ENCODE measurements around the gene LSM5.
"Not testable (repeated sequence)": the region's sequence is repeated elsewhere in the genome, so short reads cannot be mapped to it uniquely, and the experiment has no call there.

The LSM5 gene

DNA sequence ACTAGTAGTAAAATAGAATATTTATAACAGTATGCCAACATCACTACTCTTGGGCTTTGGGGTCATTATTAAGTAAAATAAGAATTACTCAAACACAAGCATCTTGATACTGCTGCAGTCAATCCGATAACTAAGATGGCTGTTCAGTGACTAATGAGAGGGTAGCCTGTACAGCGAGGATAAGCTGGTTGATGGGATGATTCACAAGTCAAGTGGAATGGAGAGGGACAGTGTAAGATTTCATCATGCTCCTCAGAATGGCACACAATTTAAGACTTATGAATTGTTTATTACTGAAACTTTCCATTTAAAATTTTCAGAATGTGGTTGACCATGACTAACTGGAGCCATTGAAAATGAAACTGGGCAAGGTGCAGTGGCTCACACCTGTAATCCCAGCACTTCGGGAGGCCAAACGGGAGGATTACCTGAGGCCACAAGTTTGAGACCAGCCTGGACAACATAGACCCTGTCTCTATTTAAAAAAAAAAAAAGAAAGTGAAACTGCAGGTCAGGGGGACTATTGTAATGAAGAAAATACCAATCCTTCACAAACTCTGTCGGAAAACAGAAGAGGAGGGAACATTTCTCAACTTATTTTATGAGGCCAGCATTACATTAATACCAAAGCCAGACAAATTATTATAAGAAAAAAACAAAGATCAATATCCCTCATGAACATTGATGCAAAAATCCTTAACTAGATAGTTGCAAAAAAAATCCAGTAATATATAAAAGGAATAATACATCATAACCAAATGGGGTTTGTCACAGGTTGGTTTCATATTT is 16.3 kb upstream of the LSM5 start:
- DNase-seq (ENCODE audit: low read depth, low spot score): no peak

DNA sequence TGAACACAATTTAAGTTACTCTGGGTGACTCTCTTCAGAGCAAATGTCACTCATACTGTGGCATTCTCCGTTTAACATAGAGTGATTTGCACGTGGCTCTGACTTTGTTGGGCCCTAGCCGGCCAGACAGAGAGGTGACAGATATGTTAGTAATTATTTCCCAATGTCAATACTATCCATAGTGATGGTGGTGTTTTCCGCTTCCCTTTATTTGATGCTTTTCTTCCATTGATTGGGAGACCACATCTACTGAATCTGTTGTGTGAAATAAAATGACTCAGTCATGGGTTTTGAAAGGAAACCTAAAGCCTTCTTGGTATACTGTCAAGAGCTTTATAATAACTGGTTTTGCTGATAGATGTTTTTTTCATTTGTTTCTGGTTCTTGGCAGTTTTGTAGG is 12.5 kb upstream of the LSM5 start:
- no peak for DNase-seq (ENCODE audit: low read depth, low spot score)

DNA sequence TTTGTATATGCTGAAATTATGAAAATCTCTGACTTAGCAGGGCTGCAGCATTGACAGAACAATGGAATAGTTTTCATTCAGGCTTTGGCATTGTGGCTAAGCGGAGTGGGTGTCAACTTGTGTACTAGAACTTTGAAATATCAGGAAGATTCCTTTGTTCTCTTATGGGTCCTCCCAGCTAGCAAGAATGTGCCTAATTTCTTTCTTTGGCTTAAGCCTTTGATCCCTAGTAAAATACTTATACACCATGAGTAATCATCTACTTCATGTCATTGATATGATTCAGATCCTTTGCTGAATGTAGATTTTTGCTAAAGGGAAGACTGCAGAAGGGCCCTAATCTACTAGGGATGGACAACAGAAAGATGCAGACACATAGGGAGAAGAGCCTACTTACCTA is 11.3 kb upstream of the LSM5 start:
- no peak for DNase-seq (ENCODE audit: low read depth, low spot score)

DNA sequence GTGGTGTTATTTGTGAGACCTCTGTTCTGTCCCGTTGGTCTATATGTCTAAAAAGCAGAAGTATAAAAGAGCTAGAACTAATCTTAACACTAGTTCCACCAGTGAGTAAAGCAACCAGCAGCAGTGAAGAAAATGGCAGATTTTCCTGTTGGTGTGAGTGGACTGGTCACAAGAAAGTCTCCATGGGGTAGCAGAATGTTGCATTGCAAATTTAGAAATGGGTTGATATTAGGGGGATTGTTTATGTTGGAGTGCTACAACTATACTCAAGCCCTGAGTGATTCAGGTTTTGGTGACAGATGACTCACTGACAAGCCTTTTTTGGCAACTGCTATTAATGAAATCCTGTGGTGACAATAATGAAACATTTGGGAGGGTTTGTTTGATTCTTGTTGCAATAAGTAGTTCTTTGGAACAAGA is 10.8 kb upstream of the LSM5 start:
- DNase-seq (ENCODE audit: low read depth, low spot score): no peak

DNA sequence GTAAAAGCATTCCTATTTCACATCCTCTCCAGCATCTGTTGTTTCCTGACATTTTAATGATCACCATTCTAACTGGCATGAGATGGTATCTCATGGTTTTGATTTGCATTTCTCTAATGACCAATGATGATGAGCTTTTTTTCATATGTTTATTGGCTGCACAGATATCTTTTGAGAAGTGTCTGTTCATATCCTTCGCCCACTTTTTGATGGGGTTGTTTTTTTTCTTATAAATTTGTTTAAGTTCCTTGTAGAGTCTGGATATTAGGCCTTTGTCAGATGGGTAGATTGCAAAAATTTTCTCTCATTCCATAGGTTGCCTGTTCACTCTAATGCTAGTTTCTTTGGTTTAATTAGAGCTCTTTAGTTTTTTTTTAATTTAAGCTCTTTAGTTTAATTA is 10.0 kb upstream of the LSM5 start:
- not testable (repeated sequence) for DNase-seq (ENCODE audit: low read depth, low spot score)

DNA sequence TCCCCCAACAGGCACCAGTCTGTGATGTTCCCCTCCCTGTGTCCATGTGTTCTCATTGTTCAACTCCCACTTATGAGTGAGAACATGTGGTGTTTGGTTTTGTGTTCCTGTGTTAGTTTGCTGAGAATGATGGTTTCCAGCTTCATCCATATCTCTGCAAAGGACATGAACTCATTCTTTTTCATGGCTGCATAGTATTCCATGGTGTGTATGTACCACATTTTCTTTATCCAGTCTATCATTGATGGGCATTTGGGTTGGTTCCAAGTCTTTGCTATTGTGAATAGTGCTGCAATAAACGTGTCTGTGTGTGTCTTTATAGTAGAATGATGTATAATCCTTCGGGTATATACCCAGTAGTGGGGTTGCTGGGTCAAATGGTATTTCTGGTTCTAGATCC is 9.6 kb upstream of the LSM5 start:
- not testable (repeated sequence) for DNase-seq (ENCODE audit: low read depth, low spot score)

DNA sequence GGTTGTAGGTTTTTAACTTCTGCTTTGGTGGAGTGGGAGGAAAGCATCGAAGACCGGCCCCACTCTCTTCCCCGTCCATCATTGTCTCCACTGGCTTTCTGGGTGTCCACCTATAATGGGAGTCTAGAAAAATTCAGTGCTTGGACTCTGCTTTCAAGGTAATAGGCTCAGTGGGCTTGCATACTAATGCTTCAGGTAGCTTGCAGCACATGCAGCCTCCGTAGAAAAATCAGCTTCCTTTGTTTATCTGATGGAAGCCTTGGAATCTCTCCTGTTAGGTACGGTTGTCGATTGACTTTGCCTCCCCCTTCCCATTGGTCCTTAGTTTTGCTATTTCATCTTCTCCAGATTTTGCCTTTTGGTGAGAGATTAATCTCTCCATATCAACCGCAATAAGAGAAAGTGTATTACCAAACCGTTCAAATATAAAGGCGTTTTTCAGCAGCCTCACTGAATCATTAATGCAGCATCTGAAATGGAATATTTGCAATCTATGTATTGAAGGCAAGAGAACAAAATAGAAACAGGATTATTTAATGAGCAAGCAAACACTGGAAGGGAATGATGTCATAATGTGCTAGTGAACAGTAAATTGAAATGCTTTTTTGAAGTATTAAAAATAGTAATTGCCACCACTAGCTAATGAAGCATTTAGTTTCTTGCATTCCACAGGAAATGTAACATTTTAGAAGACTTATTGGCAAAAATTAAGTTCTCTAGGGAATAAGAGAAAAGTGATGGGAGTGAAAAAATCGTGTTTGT is 6.1 kb upstream of the LSM5 start:
- DNase-seq (ENCODE audit: low read depth, low spot score): no peak

DNA sequence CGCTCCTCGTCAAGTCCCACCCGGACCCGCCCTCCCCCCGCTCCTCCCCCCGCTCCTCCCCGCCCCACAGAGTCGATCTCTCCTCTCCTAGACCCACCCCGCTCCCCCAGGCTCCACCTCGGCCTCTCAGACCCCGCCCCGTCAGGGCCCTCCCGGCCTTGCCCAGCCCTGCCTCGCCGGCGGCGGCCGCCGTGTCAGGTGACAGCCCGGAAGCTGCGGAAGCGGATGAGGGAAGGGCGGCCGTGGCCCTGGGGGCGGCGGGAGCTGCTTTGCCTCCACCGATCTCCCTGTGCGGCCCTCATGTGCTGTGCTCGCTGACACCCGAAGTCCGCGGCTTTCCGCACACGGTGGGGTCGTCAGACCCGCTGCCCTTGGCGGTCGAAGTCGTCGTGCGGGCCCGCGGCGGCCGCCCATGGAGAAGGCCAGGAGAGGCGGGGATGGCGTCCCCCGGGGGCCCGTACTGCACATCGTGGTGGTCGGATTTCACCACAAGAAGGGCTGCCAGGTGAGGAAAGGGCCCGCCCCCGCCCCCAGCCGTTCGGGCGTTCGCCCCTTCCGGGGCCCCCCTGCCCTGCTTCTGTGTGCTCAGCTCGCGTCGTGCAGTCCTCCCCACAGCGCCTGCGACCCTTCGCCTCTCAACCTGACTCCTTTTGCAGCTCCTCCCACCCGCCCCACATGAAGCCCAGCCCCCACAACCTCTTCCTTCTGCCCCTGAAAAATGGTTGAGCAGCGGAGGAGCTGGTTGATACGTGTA is 5.3 kb upstream of the LSM5 start, which contains the start of gene AVL9:
AVL9 (plus strand) TSS at position 192 of the 754 bp plus-strand sequence; CDS start at position 413, 221 bp downstream.
- DNase-seq (ENCODE audit: low read depth, low spot score): peak; percentile 60

DNA sequence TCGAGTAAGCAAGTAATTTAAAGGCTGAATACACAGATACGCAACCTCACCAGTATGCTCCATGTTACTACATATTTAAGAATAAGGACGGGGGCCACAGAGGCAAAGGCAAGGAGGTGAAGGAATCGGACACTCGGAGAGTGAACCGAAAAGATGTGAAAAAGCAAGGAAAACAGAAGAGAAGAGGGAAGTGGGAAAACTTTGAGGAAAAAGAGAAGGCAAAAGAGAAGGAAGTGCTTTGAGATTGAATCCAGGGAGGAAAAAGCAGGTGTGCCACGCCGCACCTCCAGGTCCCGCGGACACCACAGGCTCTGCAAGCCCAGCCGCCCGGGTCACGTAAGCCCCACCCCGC is 4.7 kb upstream of the LSM5 start:
- DNase-seq (ENCODE audit: low read depth, low spot score): no peak

DNA sequence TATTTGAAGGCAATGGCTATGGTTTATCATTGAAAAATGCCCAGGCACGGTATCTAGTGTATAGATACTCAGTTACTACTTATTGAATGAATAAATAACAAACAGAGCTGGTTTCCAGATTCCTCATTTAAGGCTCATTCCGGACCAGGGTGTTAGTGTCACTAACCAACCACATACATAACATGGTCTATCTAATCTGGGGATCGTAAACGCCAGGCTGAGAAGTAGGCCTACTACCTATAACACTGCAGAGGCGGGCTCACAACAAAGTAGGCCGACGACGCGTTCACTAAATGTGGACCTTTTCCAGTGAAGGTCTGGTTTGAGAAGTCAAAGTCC is 423 bp downstream of the LSM5 start:
- no peak for DNase-seq (ENCODE audit: low read depth, low spot score)

DNA sequence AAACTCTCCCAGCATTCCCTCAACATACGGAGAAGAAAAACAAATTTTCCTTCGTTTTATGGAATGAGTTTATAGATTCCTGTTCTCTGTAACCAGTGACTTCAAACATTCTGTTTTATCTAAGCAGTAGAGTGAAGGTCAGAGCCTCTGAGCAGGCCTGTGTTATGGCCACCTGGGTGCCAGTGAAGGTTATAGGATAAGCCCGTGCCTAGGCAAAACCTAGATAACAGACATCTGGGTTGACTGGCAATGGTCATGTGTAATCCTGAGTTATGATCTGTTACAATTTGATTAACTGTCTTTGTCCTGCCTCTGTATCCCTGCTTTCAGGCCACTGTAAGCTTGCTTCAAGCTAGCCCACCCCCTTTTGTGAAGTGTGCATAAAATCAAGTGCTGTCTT is 8.3 kb downstream of the LSM5 start:
- DNase-seq (ENCODE audit: low read depth, low spot score): no peak

DNA sequence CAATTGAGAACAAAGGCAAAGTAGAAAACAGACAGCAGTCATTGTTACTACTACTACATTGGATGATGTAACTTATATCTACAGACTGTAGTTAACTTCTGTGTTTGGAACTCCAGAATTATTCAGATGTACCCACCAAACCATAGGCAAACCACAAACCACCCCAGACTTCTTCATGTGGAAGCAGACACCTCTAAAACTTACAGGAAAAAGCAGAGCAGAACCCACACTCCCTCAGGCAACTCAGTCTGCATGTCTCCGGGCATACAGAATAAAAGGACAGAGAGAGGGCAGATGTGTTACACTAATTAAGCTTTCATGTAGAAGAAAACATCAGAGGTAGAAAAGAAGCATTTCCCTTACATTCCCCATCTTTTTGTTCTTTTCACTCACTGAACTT is 9.0 kb downstream of the LSM5 start:
- no peak for DNase-seq (ENCODE audit: low read depth, low spot score)

DNA sequence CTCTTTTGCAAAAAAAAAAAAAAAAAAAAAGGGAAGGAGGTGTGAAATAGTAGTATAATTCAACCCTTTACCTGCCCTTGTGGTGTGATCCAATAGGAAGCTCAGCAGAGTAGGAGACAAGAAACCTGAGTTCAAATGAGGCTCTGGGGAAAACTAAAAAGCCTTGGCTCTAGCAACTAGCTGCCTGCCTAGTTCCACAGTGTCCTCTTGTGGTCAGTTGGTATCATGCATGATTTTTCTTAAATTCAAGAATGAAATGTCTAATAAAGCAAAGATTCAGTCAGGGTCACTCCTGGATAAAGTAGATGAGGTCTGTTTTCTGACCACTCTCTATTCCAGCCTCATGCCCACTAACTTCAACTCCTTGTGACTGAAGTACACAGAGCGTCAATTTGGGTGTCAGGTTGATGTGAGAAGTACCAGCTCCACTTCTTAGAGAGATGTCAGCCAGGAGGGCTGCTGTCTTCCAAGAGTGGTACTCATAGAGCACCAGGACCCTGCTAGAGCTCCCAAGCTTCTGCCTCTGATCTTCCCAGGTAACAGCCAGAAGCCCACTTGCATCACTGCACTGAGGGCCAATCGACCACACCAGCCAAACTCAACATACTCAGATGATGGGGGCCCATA is 10.5 kb downstream of the LSM5 start:
- peak; percentile 7 for DNase-seq (ENCODE audit: low read depth, low spot score)

DNA sequence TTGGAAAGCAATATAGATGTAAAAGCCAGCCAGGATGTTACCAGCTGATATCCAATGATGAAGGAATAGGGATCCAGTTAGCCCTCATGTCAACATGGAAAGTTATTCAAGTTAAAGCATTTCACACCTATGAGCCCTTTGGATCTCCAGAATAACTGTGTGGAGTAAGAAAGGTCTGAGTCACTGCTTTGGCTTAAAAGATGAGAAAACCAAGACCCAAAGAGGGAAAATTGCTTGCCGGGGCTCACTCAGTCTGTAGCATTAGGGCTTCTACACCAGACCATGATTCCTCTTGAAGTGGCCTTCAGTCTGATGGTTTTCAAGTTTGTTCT is 12.6 kb downstream of the LSM5 start:
- DNase-seq (ENCODE audit: low read depth, low spot score): no peak

DNA sequence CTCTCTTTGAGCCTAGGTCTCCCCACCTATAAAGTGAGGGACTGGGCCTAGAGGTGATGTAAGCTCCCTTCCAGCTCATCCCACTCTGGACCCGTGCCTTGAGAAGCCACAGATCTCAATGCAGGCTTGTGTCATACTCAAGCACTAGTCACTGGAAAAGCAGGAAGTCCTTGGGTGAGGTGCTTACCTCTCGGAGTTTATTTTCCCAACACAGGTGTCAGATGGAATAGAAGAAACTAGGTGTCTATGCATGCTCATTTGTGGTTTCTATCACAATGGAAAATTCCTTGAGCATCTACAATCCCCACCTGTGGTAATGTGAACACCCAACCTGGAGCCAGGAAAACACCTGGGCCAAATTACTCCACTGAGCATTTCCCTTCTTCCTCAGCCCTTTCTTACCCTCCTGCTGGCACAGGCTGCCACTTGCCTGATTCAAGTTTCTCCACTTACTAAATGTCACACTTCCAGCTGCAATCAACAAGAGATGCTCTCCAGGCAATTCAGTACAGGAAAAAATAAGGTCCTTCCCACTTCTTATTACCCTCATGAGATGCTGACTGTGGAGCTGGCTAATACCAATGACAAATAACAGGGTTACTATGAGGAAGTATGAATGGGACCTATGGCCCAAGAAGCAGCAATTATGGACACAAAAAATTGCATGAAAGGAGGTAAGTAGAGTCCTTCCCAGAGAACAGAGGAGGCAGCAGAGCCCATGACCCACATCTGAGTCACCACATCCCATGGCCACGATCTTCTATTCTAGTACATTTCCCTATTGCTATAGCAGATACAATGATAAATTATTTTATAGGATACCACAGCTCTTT is 13.1 kb downstream of the LSM5 start:
- no peak for DNase-seq (ENCODE audit: low read depth, low spot score)

DNA sequence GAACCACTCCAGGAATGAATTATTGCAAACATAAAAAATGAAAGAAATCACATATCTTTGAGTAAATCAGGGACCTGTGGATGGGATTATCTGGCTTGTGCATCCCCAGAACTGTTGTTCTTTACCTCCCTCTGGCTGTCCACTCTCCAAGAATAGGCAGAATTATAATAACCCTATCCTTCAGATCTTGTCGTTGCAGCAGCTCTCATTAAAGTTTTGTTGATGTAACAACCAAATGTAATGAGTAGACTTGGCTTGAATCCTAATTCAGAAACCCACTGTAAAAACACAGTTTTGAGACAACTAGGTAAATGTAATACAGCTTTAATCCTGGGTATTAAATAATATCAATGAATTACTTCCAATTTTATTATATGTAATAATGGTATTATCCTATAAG is 16.2 kb downstream of the LSM5 start:
- no peak for DNase-seq (ENCODE audit: low read depth, low spot score)

DNA sequence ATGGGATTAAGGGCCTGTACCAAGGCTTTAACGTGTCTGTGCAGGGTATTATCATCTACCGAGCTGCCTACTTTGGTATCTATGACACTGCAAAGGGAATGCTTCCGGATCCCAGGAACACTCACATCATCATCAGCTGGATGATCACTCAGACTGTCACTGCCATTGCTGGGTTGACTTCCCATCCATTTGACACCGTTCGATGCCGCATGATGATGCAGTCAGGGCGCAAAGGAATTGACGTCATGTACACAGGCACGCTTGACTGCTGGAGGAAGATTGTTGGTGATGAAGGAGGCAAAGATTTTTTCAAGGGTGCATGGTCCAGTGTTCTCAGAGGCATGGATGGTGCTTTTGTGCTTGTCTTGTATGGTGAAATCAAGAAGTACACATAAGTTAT is 18.2 kb downstream of the LSM5 start:
- DNase-seq (ENCODE audit: low read depth, low spot score): no peak

DNA sequence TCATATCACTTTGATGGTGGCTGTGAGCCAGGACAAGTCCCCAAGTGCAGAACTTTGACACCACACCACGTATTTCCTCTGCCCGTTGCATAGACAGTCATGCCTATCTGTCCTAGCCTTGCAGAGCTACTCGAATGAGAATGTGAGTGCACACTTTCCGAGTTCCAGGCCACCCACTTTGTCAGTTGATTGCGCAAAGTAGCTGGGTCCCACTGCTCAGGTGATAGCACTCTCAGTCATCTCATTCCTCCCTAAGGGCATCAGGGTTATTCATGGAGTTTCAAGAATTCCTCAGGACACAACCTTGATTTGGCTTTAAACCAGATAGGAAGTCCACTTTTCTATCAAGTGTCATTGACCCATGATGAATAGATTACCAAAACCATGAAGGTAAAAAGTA is 19.3 kb downstream of the LSM5 start:
- DNase-seq (ENCODE audit: low read depth, low spot score): no peak

DNA sequence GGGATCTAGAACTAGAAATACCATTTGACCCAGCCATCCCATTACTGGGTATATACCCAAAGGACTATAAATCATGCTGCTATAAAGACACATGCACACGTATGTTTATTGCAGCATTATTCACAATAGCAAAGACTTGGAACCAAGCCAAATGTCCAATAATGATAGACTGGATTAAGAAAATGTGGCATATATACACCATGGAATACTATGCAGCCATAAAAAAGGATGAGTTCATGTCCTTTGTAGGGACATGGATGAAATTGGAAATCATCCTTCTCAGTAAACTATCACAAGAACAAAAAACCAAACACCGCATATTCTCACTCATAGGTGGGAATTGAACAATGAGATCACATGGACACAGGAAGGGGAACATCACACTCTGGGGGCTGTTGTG is 20.2 kb downstream of the LSM5 start:
- DNase-seq (ENCODE audit: low read depth, low spot score): not testable (repeated sequence)

DNA sequence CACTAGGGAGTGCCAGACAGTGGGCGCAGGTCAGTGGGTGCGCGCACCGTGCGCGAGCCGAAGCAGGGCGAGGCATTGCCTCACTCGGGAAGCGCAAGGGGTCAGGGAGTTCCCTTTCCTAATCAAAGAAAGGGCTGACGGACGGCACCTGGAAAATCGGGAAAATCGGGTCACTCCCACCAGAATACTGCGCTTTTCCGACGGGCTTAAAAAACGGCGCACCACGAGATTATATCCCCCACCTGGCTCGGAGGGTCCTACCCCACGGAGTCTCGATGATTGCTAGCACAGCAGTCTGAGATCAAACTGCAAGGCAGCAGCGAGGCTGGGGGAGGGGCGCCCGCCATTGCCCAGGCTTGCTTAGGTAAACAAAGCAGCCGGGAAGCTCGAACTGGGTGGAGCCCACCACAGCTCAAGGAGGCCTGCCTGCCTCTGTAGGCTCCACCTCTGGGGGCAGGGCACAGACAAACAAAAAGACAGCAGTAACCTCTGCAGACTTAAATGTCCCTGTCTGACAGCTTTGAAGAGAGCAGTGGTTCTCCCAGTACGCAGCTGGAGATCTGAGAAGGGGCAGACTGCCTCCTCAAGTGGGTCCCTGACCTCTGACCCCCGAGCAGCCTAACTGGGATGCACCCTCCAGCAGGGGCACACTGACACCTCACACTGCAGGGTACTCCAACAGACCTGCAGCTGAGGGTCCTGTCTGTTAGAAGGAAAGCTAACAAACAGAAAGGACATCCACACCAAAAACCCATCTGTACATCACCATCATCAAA is 25.4 kb downstream of the LSM5 start:
- DNase-seq (ENCODE audit: low read depth, low spot score): not testable (repeated sequence)

DNA sequence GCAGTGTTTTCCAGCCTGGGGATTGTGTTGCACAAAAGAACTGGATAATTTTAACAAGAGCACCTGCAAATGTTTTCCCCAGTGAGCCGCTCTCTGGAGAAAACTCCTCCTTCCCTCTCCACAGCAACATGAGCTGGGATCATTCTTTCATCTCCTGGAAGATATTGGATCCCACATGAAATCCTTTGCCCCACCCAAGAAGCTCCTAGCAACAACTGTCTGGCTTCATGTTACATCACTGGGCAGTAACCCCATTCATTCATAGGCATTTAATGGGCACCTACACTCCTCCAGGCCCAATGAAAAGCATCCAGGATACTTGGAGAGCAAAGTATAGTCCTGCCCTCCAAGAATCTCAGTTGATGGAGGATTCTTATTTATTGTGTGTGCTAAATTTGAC is 27.2 kb downstream of the LSM5 start:
- DNase-seq (ENCODE audit: low read depth, low spot score): no peak

Measured in iPS DF 19.7 (cell line).